Caco-2 (cell line): Measurements from ENCODE around the gene ACOX1. TPM values are rescaled to one million over a fixed set of nuclear protein-coding genes. Genes with fewer than 3 reads are reported as not detected.

Experiments used
- BruUV-seq: library from RNA; stranded (reverse); fragments of 400-500 nt; replicated peaks from 2 replicates; lab custom pipeline; 2021; lab: Mats Ljungman, UMichigan
- CTCF ChIA-PET: fragments of 300-600 bp; sonication (Branson Sonifier 250); formaldehyde crosslinking; loops from one replicate; lab custom pipeline; 2022; ENCODE audit warnings: antibody characterized with exemption; lab: Charles Lee
- POLR2A ChIA-PET: fragments of 300-600 bp; sonication (Branson Sonifier 250); formaldehyde crosslinking; loops from one replicate; lab custom pipeline; 2022; ENCODE audit warnings: antibody characterized with exemption; lab: Charles Lee
- DNase-seq, 2 experiments: peaks; one replicate each; pipeline versions ENCODE4 v3.0.0 to v3.0.0-alpha.2; 2020 to 2022
- H3K27me3 ChIP-seq: replicated peaks from 2 replicates; pipeline ENCODE4 v1.6.0; 2011; ENCODE audit warnings: low read length; ENCODE audit not compliant: control insufficient read depth, insufficient read depth
- H3K36me3 ChIP-seq: 2 replicates; pipeline ENCODE4 v1.5.1; 2011; ENCODE audit warnings: low read length; ENCODE audit not compliant: control insufficient read depth, insufficient read depth
- H3K4me1 ChIP-seq: fragments of 250-450 bp; sonication (Bioruptor Pico); 2 replicates; pipeline ENCODE4 v1.5.1; 2020; ENCODE audit warnings: mild to moderate bottlenecking
- H3K4me3 ChIP-seq: 2 replicates; pipeline ENCODE4 v1.5.1; 2011; ENCODE audit warnings: low read depth, mild to moderate bottlenecking, control low read depth, low read length
- H3K9me3 ChIP-seq: fragments of 250-450 bp; sonication (Bioruptor Pico); 2 replicates; pipeline ENCODE4 v1.5.1; 2020; ENCODE audit warnings: mild to moderate bottlenecking, moderate library complexity
- H3K27ac Mint-ChIP-seq: one replicate; pipeline ENCODE4 v1.8.0; 2022; ENCODE audit warnings: mixed read lengths; ENCODE audit not compliant: unreplicated experiment
- H3K27me3 Mint-ChIP-seq: one replicate; pipeline ENCODE4 v1.8.0; 2022; ENCODE audit warnings: mixed read lengths; ENCODE audit not compliant: insufficient read depth, unreplicated experiment
- H3K36me3 Mint-ChIP-seq: one replicate; pipeline ENCODE4 v1.8.0; 2022; ENCODE audit warnings: mild to moderate bottlenecking, mixed read lengths; ENCODE audit not compliant: insufficient read depth, unreplicated experiment
- H3K4me1 Mint-ChIP-seq: one replicate; pipeline ENCODE4 v1.8.0; 2022; ENCODE audit warnings: low read depth, mixed read lengths; ENCODE audit not compliant: unreplicated experiment
- H3K4me3 Mint-ChIP-seq: one replicate; pipeline ENCODE4 v1.8.0; 2022; ENCODE audit warnings: mild to moderate bottlenecking, moderate library complexity, mixed read lengths; ENCODE audit not compliant: unreplicated experiment
- H3K9me3 Mint-ChIP-seq: one replicate; pipeline ENCODE4 v1.8.0; 2022; ENCODE audit warnings: mixed read lengths; ENCODE audit not compliant: unreplicated experiment
- intact Hi-C: fragments of 100-400 bp; cut with micrococcal nuclease; formaldehyde crosslinking; loops from one replicate; pipeline ENCODE4 v1.10.0; 2022; ENCODE audit not compliant: unreplicated experiment
- total RNA-seq: library from RNA; stranded (reverse); gene quantifications from 2 replicates; pipeline ENCODE4 v1.2.3, GENCODE V29; 2022
- TF ChIP-seq, protein P1 (sequence below), 2 experiments: fragments of 200-600 bp in 1 of 2; IDR thresholded peaks; 1 replicate in 1 of 2; 2 replicates in 1 of 2; pipeline versions ENCODE4 v1.5.1 to v1.8.0; 2011 to 2022; ENCODE audit warnings: antibody characterized with exemption in 1 of 2, control low read depth in 1 of 2, inconsistent platforms in 1 of 2, low read depth in 1 of 2, low read length in 1 of 2, mild to moderate bottlenecking in 1 of 2, moderate library complexity in 1 of 2; ENCODE audit not compliant: insufficient read depth in 1 of 2, severe bottlenecking in 1 of 2, unreplicated experiment in 1 of 2

The ACOX1 gene
- total RNA-seq, 1 experiment from 2014 or later = 48.3 TPM

DNA sequence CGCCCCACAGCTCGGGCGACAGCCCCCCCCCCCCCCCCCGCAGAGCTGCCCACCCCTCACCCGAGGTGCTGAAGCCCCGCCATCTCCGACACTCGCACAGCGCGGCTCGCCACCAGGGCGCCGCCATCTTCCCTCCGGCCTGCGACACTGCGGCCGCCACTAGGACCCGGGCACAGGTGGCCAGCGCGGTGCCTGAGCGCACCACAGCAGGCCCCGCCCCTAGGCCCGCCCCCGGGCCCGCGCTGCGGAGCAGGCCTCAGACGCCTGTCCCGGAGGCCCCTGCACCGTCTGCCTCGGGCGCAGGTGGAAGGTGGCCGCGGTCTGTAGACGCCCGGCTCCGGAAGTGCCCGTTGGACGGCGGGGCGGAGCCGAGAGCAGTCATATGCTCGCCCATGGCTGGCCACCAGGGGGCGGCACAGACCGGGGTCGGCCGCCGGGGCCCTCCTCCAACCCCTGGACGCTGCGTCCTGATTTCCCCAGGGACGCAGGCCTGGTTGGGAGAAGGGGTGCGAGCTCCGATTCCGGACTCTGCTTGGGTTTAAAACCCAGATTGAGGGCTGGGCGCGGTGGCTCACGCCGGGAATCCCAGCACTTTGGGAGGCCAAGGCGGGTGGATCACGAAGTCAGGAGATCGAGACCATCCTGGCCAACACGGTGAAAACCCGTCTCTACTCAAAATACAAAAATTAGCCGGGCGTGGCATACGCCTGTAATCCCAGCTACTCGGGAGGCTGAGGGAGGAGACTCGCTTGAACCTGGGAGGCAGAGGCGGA, 74.0 kb downstream of the ACOX1 start, which contains the start of gene MRPL38:
MRPL38 (minus strand) TSS at position 136 of the 773 bp plus-strand sequence; CDS start at position 127, 9 bp downstream.
- Mint-ChIP-seq H3K27ac (peak within 1 kb of the TSS; percentile 92), H3K4me1 (peaks cover 17% of the 10 kb centered on the region), H3K4me3 (peak within 1 kb of the TSS; percentile 99), H3K27me3 (no peaks in the 10 kb centered on the region), H3K36me3 (peaks cover 46% of the 10 kb centered on the region), H3K9me3 (no peaks in the 10 kb centered on the region)
- intact Hi-C loops = loop anchor here (1.0 to 2.0 kb wide), 4 partner anchors 36 to 100 kb away; partner anchors contain the start of genes ACOX1, FBF1, TEN1 and WBP2
- no peaks in the 10 kb centered on the region for H3K9me3 ChIP-seq
- no peaks in the 10 kb centered on the region for H3K27me3 ChIP-seq
- peaks cover 22% of the 10 kb centered on the region for H3K4me1 ChIP-seq
- TF ChIP-seq, protein P1, sequence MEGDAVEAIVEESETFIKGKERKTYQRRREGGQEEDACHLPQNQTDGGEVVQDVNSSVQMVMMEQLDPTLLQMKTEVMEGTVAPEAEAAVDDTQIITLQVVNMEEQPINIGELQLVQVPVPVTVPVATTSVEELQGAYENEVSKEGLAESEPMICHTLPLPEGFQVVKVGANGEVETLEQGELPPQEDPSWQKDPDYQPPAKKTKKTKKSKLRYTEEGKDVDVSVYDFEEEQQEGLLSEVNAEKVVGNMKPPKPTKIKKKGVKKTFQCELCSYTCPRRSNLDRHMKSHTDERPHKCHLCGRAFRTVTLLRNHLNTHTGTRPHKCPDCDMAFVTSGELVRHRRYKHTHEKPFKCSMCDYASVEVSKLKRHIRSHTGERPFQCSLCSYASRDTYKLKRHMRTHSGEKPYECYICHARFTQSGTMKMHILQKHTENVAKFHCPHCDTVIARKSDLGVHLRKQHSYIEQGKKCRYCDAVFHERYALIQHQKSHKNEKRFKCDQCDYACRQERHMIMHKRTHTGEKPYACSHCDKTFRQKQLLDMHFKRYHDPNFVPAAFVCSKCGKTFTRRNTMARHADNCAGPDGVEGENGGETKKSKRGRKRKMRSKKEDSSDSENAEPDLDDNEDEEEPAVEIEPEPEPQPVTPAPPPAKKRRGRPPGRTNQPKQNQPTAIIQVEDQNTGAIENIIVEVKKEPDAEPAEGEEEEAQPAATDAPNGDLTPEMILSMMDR (IDR thresholded peaks at IDR 0.05; ENCODE audit: insufficient read depth in 1 of 2, low read depth in 1 of 2, low read length in 1 of 2, severe bottlenecking in 1 of 2, unreplicated experiment in 1 of 2) = peak; percentile 95
- peak; percentile 97 to 99 for DNase-seq
- POLR2A ChIA-PET = interaction anchor here (0.7 to 1.6 kb wide), 5 partner anchors 9 to 96 kb away, joined by 3 to 15 read pairs (median 8); partner anchors contain the start of genes CDK3, FBF1 and WBP2
- 0 out of 2 replicates have a peak, but pooled peaks cover 2% of the 10 kb centered on the region for H3K36me3 ChIP-seq
- peak within 1 kb of the TSS; percentile 66 for H3K4me3 ChIP-seq
- CTCF ChIA-PET = interaction anchor here (0.5 to 1.9 kb wide), 22 partner anchors 8 to 582 kb away, joined by 3 to 19 read pairs (median 5); partner anchors contain the start of genes CDK3, FBF1 and TRIM65
- TSS peak; percentile 47 for BruUV-seq

DNA sequence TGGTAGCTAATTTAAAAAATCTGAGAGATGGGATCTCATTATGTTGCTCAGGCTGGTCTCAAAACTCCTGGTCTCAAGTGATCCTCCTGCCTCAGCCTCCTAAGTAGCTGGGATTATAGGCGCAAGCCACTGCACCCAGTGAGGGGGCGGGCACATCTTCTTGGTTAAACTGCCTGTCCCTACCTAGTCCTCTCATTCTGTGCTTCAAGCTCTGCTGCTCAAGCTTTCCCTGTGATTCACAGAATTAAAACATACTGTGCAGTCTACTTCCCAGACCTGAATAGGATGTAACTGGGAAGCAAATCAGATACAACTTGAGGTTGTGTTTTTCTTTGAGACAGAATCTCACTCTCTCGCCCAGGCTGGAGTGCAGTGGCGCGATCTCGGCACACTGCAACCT, 76.6 kb downstream of the ACOX1 start:
- no peak overlapping the region for H3K27ac Mint-ChIP-seq
- H3K4me1 Mint-ChIP-seq = no peaks in the 10 kb centered on the region
- Histone ChIP-seq H3K4me3 (no peak overlapping the region), H3K36me3 (peaks cover 4% of the 10 kb centered on the region; the same call in 1 of the 2 replicates), H3K9me3 (no peaks in the 10 kb centered on the region), H3K4me1 (peaks cover 12% of the 10 kb centered on the region), H3K27me3 (no peaks in the 10 kb centered on the region)
- intact Hi-C loops = no loop called here
- H3K9me3 Mint-ChIP-seq = no peaks in the 10 kb centered on the region
- POLR2A ChIA-PET = no interaction called here
- CTCF ChIA-PET = no interaction called here
- no peak overlapping the region for H3K4me3 Mint-ChIP-seq
- BruUV-seq = no TSS peak
- no peaks in the 10 kb centered on the region for H3K27me3 Mint-ChIP-seq
- peaks cover 64% of the 10 kb centered on the region for H3K36me3 Mint-ChIP-seq
- TF ChIP-seq, protein P1 (IDR thresholded peaks at IDR 0.05; ENCODE audit: insufficient read depth in 1 of 2, low read depth in 1 of 2, low read length in 1 of 2, severe bottlenecking in 1 of 2, unreplicated experiment in 1 of 2) = no peak
- no peak for DNase-seq

DNA sequence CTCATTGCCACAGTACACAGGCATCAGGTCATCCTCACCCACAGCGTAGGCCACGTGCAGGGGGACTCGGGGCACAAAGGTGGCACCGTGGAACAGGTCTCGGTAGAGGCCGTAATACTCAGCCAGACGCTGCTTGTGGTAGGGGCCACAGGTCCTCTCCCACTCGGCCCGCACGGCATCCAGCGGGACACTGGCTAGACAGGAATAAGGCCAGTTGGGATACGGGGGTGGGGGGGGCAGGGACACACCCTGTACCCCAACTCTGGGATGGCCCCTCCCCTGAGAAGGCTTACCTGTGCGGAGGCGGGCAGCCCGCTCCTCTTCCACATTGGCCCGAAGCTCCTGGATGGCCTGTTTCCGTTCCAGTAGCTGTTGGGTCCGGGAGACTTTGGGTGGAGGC, 77.2 kb downstream of the ACOX1 start:
- Histone ChIP-seq H3K36me3 (peaks cover 4% of the 10 kb centered on the region; the same call in 1 of the 2 replicates), H3K27me3 (no peaks in the 10 kb centered on the region), H3K9me3 (no peaks in the 10 kb centered on the region), H3K4me1 (peaks cover 17% of the 10 kb centered on the region), H3K4me3 (no peak overlapping the region)
- TF ChIP-seq, protein P1 (IDR thresholded peaks at IDR 0.05; ENCODE audit: insufficient read depth in 1 of 2, low read depth in 1 of 2, low read length in 1 of 2, severe bottlenecking in 1 of 2, unreplicated experiment in 1 of 2) = no peak
- H3K27ac Mint-ChIP-seq = no peak overlapping the region
- POLR2A ChIA-PET = no interaction called here
- no peak for DNase-seq
- intact Hi-C loops = no loop called here
- no peaks in the 10 kb centered on the region for H3K4me1 Mint-ChIP-seq
- peaks cover 70% of the 10 kb centered on the region for H3K36me3 Mint-ChIP-seq
- no peak overlapping the region for H3K4me3 Mint-ChIP-seq
- H3K27me3 Mint-ChIP-seq = no peaks in the 10 kb centered on the region
- no TSS peak for BruUV-seq
- H3K9me3 Mint-ChIP-seq = no peaks in the 10 kb centered on the region
- CTCF ChIA-PET = no interaction called here
